Stomach (tissue), 9 donors: Measurements from ENCODE around the gene BMP5. TPM values are rescaled to one million over a fixed set of nuclear protein-coding genes. Genes with fewer than 3 reads are reported as not detected.

Source experiments
- DNase-seq, 2 donors: peaks; one replicate each; pipeline versions ENCODE4 v3.0.0 to v3.0.0-alpha.2; 2013 to 2019
- H3K27ac ChIP-seq, 5 donors: fragments of 200-600 bp in 4 of 5; sonication (generic) in 4 of 5; one replicate each; pipeline ENCODE4 v1.5.1; 2013 to 2019; ENCODE audit warnings: mild to moderate bottlenecking in 1 of 5, moderate library complexity in 1 of 5
- H3K27me3 ChIP-seq, 3 donors: fragments of 200-600 bp; sonication (generic); one replicate each; pipeline ENCODE4 v1.5.1; 2017 to 2019; ENCODE audit warnings: mixed run types in 1 of 3
- H3K36me3 ChIP-seq, 4 donors: fragments of 200-600 bp; sonication (generic); 1 replicate in 3 of 4; 2 replicates in 1 of 4; pipeline ENCODE4 v1.5.1; 2016 to 2019
- H3K4me1 ChIP-seq, 4 donors: fragments of 200-600 bp; sonication (generic); one replicate each; pipeline ENCODE4 v1.5.1; 2016 to 2019
- H3K4me3 ChIP-seq, 4 donors: fragments of 200-600 bp; sonication (generic) in 3 of 4; one replicate each; pipeline ENCODE4 v1.5.1; 2016 to 2019; ENCODE audit warnings: mild to moderate bottlenecking in 1 of 4
- H3K9me3 ChIP-seq, 4 donors: fragments of 200-600 bp; sonication (generic); one replicate each; pipeline ENCODE4 v1.5.1; 2016 to 2019
- EP300 ChIP-seq: sonication (generic); formaldehyde crosslinking; IDR thresholded peaks from one replicate; pipeline ENCODE4 v1.6.1; 2017; ENCODE audit warnings: antibody characterized with exemption
- POLR2A ChIP-seq, 4 donors: fragments of 450-650 bp; IDR thresholded peaks; one replicate each; pipeline ENCODE4 v1.6.1; 2016; ENCODE audit warnings: antibody characterized with exemption in 4 of 4, control low read depth in 2 of 4, mild to moderate bottlenecking in 1 of 4, moderate library complexity in 1 of 4
- POLR2AphosphoS5 ChIP-seq, 3 donors: sonication (generic); formaldehyde crosslinking; IDR thresholded peaks; one replicate each; pipeline ENCODE4 v1.6.1; 2016; ENCODE audit warnings: antibody characterized with exemption in 3 of 3
- WGBS, 5 donors: extraction: QIAGEN DNeasy Blood & Tissue Kit in 3 of 5; methylation state at CpG; one replicate each; pipeline versions ENCODE4 v1.1.5 to v1.1.7; 2013 to 2018; 5-methylcytosine and 5-hydroxymethylcytosine counted together
- intact Hi-C: fragments of 100-400 bp; cut with DNase I; formaldehyde crosslinking; loops from one replicate; pipeline ENCODE4 v1.15.1; 2023; ENCODE audit warnings: low total_unique reads
- polyA plus RNA-seq, 3 donors: library from polyadenylated mRNA; stranded (reverse); fragments of 200-250 nt; gene quantifications; one replicate each; pipeline ENCODE4 v1.2.3, GENCODE V29; 2013
- total RNA-seq, 5 donors: library from RNA; depleted of rRNA; stranded (reverse); fragments of >200 nt; gene quantifications; one replicate each; pipeline versions ENCODE4 v1.1.0 to v1.2.3, GENCODE V29; 2014 to 2016
- TF ChIP-seq, protein P1 (sequence below), 7 experiments: fragments of 450-650 bp in 4 of 7; fragments of 200-600 bp in 3 of 7; sonication (generic) in 3 of 7; IDR thresholded peaks; one replicate each; pipeline ENCODE4 v1.5.1; 2016 to 2019; ENCODE audit warnings: antibody characterized with exemption in 7 of 7, control low read depth in 2 of 7, mild to moderate bottlenecking in 1 of 7
- donor health status: healthy with polysubstance abuse.
- donor health status: Bipolar disorder and iron deficiency.
- donor health status: healthy.

BMP5 gene
- total and polyA plus RNA-seq, 8 donors = 0.25 to 18.1 (median 1.4) TPM; not detected in 1

DNA sequence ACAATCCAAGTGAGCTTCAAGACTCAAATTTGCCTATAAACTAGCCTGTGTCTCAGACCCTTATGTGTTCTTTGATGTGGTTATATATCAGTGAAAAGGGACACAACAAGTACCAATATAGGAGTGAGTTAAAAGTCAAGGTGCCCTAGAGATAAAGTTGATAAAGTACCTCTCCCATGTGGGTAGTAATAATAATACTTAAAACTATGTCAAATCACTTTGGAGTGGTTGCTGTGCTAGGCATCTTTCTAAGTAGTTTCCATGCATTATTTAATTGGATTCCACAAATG lies 100.4 kb downstream of the BMP5 start:
- no peak overlapping the region for H3K4me3 ChIP-seq
- no peaks in the 10 kb centered on the region for H3K9me3 ChIP-seq
- no peaks in the 10 kb centered on the region for H3K27me3 ChIP-seq
- no peak overlapping the region for H3K27ac ChIP-seq
- TF ChIP-seq POLR2AphosphoS5 (IDR thresholded peaks at IDR 0.05) = no peak
- TF ChIP-seq EP300 = no peak
- TF ChIP-seq, protein P1, sequence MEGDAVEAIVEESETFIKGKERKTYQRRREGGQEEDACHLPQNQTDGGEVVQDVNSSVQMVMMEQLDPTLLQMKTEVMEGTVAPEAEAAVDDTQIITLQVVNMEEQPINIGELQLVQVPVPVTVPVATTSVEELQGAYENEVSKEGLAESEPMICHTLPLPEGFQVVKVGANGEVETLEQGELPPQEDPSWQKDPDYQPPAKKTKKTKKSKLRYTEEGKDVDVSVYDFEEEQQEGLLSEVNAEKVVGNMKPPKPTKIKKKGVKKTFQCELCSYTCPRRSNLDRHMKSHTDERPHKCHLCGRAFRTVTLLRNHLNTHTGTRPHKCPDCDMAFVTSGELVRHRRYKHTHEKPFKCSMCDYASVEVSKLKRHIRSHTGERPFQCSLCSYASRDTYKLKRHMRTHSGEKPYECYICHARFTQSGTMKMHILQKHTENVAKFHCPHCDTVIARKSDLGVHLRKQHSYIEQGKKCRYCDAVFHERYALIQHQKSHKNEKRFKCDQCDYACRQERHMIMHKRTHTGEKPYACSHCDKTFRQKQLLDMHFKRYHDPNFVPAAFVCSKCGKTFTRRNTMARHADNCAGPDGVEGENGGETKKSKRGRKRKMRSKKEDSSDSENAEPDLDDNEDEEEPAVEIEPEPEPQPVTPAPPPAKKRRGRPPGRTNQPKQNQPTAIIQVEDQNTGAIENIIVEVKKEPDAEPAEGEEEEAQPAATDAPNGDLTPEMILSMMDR (IDR thresholded peaks at IDR 0.05) = no peak
- no peak for TF ChIP-seq POLR2A (IDR thresholded peaks at IDR 0.05)
- intact Hi-C loops = no loop called here
- no peak for DNase-seq
- peaks cover 0 to 11% (median 4%) of the 10 kb centered on the region in 4 donors for H3K4me1 ChIP-seq
- H3K36me3 ChIP-seq = no peaks in the 10 kb centered on the region

DNA sequence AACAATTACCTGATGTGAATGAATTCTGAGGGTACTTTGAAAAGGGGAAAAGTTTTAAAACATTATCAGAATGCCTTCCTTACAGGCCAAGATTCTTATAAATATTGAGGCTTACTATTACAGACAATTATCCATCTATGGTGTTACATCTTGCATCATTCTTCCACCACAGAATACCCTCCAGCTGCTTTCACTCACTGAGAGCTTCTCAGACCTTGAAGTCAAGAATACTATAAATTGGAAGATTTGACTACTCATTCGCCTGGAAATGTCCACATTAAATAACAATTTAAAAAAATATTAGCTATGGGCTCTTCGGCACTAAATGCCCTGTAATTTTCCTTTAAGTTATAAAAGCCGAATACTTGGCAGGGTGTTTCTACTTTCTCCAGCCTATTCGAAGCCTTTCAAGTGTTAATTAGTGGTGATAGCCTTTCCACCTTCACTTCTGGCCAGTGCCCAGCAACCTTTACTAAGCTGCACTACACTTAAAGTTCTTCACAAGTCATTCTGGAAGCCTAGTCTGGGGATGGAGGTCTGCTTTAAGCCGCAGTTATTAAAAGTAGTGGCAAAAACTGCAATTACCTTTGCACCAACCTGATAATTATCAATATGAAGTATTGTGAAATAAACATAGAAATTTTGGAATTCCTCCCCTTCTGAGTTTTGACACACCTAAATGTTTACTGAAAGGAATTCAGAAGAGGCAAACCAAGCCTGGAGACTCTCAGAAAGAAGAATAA lies 100.9 kb downstream of the BMP5 start:
- 27 to 58% (median 36%) methylated on average over 5 of the region's 5 CpGs for WGBS, 5 donors
- Histone ChIP-seq H3K36me3 (no peaks in the 10 kb centered on the region), H3K4me1 (peaks cover 0 to 11% (median 4%) of the 10 kb centered on the region in 4 donors), H3K4me3 (no peak overlapping the region), H3K27me3 (no peaks in the 10 kb centered on the region), H3K9me3 (no peaks in the 10 kb centered on the region), H3K27ac (no peak overlapping the region)
- DNase-seq = no peak
- TF ChIP-seq POLR2AphosphoS5 (IDR thresholded peaks at IDR 0.05) (no peak), EP300 (no peak), POLR2A (IDR thresholded peaks at IDR 0.05) (no peak)
- TF ChIP-seq, protein P1 (IDR thresholded peaks at IDR 0.05) = no peak
- intact Hi-C loops = no loop called here

DNA sequence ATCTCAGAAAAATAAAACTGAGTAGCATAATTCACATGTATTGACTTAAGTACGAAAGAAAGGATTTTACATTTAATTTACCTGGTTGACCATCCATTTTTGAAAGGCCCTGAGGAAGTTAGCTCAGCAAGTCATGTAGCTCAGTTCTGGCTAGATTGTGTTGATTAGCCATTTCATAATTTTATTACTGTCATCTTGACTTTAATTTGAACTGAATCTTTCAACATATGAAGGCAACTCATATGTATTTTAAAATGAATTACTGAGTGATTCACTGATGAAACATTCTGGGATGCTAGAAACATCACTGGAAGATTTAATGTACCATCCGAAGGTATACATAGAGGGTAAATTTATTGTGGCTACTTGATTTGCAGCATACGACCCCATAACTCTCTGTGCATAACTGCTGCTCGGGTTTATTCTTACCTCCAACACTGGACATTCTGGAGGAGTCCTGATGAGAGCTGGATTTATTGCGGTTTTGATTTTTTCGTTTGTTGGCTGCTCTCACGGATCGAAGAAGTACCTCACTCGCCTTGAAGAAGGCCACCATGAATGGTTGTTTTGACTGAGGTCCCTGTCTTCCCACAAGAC lies 101.7 kb downstream of the BMP5 start:
- intact Hi-C loops = no loop called here
- Histone ChIP-seq H3K9me3 (no peaks in the 10 kb centered on the region), H3K4me1 (peaks cover 0 to 11% (median 4%) of the 10 kb centered on the region in 4 donors), H3K27me3 (no peaks in the 10 kb centered on the region), H3K36me3 (no peaks in the 10 kb centered on the region), H3K27ac (no peak overlapping the region), H3K4me3 (no peak overlapping the region)
- no peak for DNase-seq
- WGBS, 5 donors = 84 to 92% (median 88%) methylated on average over 9 of the region's 9 CpGs
- no peak for TF ChIP-seq EP300

DNA sequence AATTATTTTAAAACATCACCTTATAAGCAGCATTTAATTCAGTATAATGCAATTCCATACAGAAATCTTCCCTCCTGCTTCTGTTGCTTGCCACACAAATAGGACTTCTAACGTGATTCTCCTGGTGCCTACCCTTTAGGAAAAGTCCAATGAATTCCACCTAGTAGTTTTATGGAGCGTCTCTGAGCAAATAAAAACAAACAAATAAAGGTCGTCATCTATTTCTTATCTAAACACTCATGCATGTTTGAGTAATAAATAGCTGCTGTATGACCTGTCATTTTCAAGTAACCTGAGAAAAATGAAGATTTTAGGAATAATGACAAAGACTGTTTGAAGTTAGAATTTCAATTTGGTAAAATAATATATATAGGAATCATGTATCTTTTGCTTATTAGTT lies 102.7 kb downstream of the BMP5 start:
- H3K4me1 ChIP-seq = peaks cover 0 to 11% (median 4%) of the 10 kb centered on the region in 4 donors
- no peaks in the 10 kb centered on the region for H3K9me3 ChIP-seq
- no peak overlapping the region for H3K27ac ChIP-seq
- no peak overlapping the region for H3K4me3 ChIP-seq
- H3K36me3 ChIP-seq = no peaks in the 10 kb centered on the region
- 52 to 72% (median 61%) methylated on average over 3 of the region's 3 CpGs for WGBS, 5 donors
- intact Hi-C loops = no loop called here
- TF ChIP-seq EP300 (no peak), POLR2A (IDR thresholded peaks at IDR 0.05) (no peak), POLR2AphosphoS5 (IDR thresholded peaks at IDR 0.05) (no peak)
- TF ChIP-seq, protein P1 (IDR thresholded peaks at IDR 0.05) = no peak
- H3K27me3 ChIP-seq = no peaks in the 10 kb centered on the region
- DNase-seq = no peak

DNA sequence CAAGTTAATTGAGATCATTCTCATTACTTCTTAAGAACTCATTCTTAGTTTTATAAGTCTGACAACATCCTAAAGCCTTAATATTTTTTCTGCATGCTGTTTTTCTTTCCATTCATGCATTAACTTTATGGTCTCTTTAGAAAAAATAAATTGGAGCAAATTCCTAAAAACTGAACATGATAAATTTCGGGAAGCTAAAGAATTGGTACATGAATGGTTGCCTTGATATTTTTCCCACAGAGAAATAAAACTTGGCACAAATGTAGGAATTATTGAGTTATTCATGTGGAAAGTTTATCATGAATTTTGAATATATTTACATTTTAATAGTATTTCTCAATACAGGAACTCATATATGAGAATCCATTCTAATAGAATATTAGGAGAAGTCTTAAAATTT lies 115.9 kb downstream of the BMP5 start:
- TF ChIP-seq, protein P1 (IDR thresholded peaks at IDR 0.05) = no peak
- TF ChIP-seq POLR2A (IDR thresholded peaks at IDR 0.05) = no peak
- no peak overlapping the region for H3K4me3 ChIP-seq
- H3K9me3 ChIP-seq = no peaks in the 10 kb centered on the region
- H3K27ac ChIP-seq = no peak overlapping the region
- peaks cover 0 to 3% (median 0%) of the 10 kb centered on the region in 4 donors for H3K4me1 ChIP-seq
- WGBS, 5 donors = 74 to 90% (median 88%) methylated on average over 1 of the region's 1 CpG
- intact Hi-C loops = no loop called here
- no peaks in the 10 kb centered on the region for H3K36me3 ChIP-seq
- no peaks in the 10 kb centered on the region for H3K27me3 ChIP-seq
- DNase-seq = no peak
